ENCODE results near the gene EVI2B. TPM values are rescaled to one million over a fixed set of nuclear protein-coding genes. Genes with fewer than 3 reads are reported as not detected.
"Not testable (repeated sequence)": the region's sequence is repeated elsewhere in the genome, so short reads cannot be mapped to it uniquely, and the experiment has no call there.

Gene EVI2B
- polyA plus RNA-seq, 3 donors = 166 to 267 (median 262) TPM

- Histone ChIP-seq H3K36me3 (replicated peaks in 1 of 2; ENCODE audit: control insufficient read depth in 1 of 2, insufficient read depth in 2 of 2, low read length in 2 of 2) (peaks cover 6 to 41% of the 10 kb centered on the region in 2 donors), H2AFZ (ENCODE audit: insufficient read depth, low read depth, low read length, poor library complexity, severe bottlenecking) (no peak overlapping the region), H3K4me2 (replicated peaks; ENCODE audit: extremely low read depth, low read length, poor library complexity, severe bottlenecking) (no peak overlapping the region), H3K4me1 (ENCODE audit: control insufficient read depth in 1 of 2, insufficient read depth in 2 of 2, low read length in 2 of 2) (peaks cover 8 to 18% of the 10 kb centered on the region in 2 donors), H3K9ac (ENCODE audit: insufficient read depth, low read length, poor library complexity, severe bottlenecking) (no peak overlapping the region), H3K27ac (ENCODE audit: low read depth in 1 of 2, low read length in 2 of 2) (no peak overlapping the region), H4K20me1 (ENCODE audit: insufficient read depth, low read length) (no peaks in the 10 kb centered on the region), H3K9me3 (replicated peaks in 1 of 2; ENCODE audit: control insufficient read depth in 1 of 2, insufficient read depth in 1 of 2, low read length in 2 of 2) (no peaks in the 10 kb centered on the region), H3K27me3 (ENCODE audit: control insufficient read depth in 2 of 2, insufficient read depth in 2 of 2, low read length in 2 of 2) (no peaks in the 10 kb centered on the region), H3K79me2 (ENCODE audit: insufficient read depth, low read length) (peaks cover 3% of the 10 kb centered on the region), H3K4me3 (replicated peaks in 1 of 3; ENCODE audit: low read depth in 2 of 3, low read length in 3 of 3) (no peak overlapping the region)
- Mint-ChIP-seq H3K4me3 (no peak overlapping the region), H3K36me3 (peaks cover 38 to 45% of the 10 kb centered on the region in 2 donors), H3K27me3 (ENCODE audit: low read depth in 3 of 3) (no peaks in the 10 kb centered on the region), H3K4me1 (peaks cover 24% of the 10 kb centered on the region), H3K27ac (no peak overlapping the region), H3K9me3 (peaks cover 0 to 3% (median 0%) of the 10 kb centered on the region in 7 donors)
- no CpG with 5 or more reads among the region's 2 CpGs for WGBS (ENCODE audit: insufficient coverage)
- TF ChIP-seq CTCF (IDR thresholded peaks at IDR 0.05) = no peak
- no peak for DNase-seq
- intact Hi-C loops (cut with micrococcal nuclease) = no loop called here
Measured at GRCh38 chr17:31269036-31269577, 44.7 kb downstream of the EVI2B start.

- no peaks in the 10 kb centered on the region for H3K79me2 ChIP-seq (ENCODE audit: insufficient read depth, low read length)
- H3K9ac ChIP-seq (ENCODE audit: insufficient read depth, low read length, poor library complexity, severe bottlenecking) = no peak overlapping the region
- H3K4me3 Mint-ChIP-seq = no peak overlapping the region
- H3K9me3 Mint-ChIP-seq = no peaks in the 10 kb centered on the region
- no peak overlapping the region for H3K27ac ChIP-seq (ENCODE audit: low read depth in 1 of 2, low read length in 2 of 2)
- intact Hi-C loops (cut with micrococcal nuclease) = no loop called here
- H3K9me3 ChIP-seq (replicated peaks in 1 of 2; ENCODE audit: control insufficient read depth in 1 of 2, insufficient read depth in 1 of 2, low read length in 2 of 2) = no peaks in the 10 kb centered on the region
- no peak overlapping the region for H2AFZ ChIP-seq (ENCODE audit: insufficient read depth, low read depth, low read length, poor library complexity, severe bottlenecking)
- TF ChIP-seq CTCF (IDR thresholded peaks at IDR 0.05) = peak; percentile 66
- peak; percentile 12 to 24 (median 15) for DNase-seq
- H3K4me3 ChIP-seq (replicated peaks in 1 of 3; ENCODE audit: low read depth in 2 of 3, low read length in 3 of 3) = no peak overlapping the region
- H3K27ac Mint-ChIP-seq = no peak overlapping the region
- H3K4me1 ChIP-seq (ENCODE audit: control insufficient read depth in 1 of 2, insufficient read depth in 2 of 2, low read length in 2 of 2) = no peaks in the 10 kb centered on the region
- no peaks in the 10 kb centered on the region for H4K20me1 ChIP-seq (ENCODE audit: insufficient read depth, low read length)
- no peaks in the 10 kb centered on the region for H3K27me3 Mint-ChIP-seq (ENCODE audit: low read depth in 3 of 3)
- H3K4me1 Mint-ChIP-seq = peaks cover 8% of the 10 kb centered on the region
- H3K27me3 ChIP-seq (ENCODE audit: control insufficient read depth in 2 of 2, insufficient read depth in 2 of 2, low read length in 2 of 2) = no peaks in the 10 kb centered on the region
- H3K36me3 Mint-ChIP-seq = peaks cover 42 to 52% of the 10 kb centered on the region in 2 donors
- no peak overlapping the region for H3K4me2 ChIP-seq (replicated peaks; ENCODE audit: extremely low read depth, low read length, poor library complexity, severe bottlenecking)
- H3K36me3 ChIP-seq (replicated peaks in 1 of 2; ENCODE audit: control insufficient read depth in 1 of 2, insufficient read depth in 2 of 2, low read length in 2 of 2) = peaks cover 6 to 48% of the 10 kb centered on the region in 2 donors
- 45% methylated on average over 2 of the region's 2 CpGs for WGBS (ENCODE audit: insufficient coverage)
Measured at GRCh38 chr17:31266042-31266441, 47.8 kb downstream of the EVI2B start.

GRCh38 chr17:31262923-31263322, 50.9 kb downstream of the EVI2B start:
- H3K9ac ChIP-seq (ENCODE audit: insufficient read depth, low read length, poor library complexity, severe bottlenecking); H3K4me2 ChIP-seq (replicated peaks; ENCODE audit: extremely low read depth, low read length, poor library complexity, severe bottlenecking); H3K79me2 ChIP-seq (ENCODE audit: insufficient read depth, low read length); H3K27me3 Mint-ChIP-seq (ENCODE audit: low read depth in 3 of 3); DNase-seq; H3K4me1 Mint-ChIP-seq; H3K9me3 Mint-ChIP-seq; intact Hi-C loops (cut with micrococcal nuclease); H3K4me3 Mint-ChIP-seq; H4K20me1 ChIP-seq (ENCODE audit: insufficient read depth, low read length); H3K4me1 ChIP-seq (ENCODE audit: control insufficient read depth in 1 of 2, insufficient read depth in 2 of 2, low read length in 2 of 2); H3K27ac ChIP-seq (ENCODE audit: low read depth in 1 of 2, low read length in 2 of 2); H3K27me3 ChIP-seq (ENCODE audit: control insufficient read depth in 2 of 2, insufficient read depth in 2 of 2, low read length in 2 of 2); H3K4me3 ChIP-seq (replicated peaks in 1 of 3; ENCODE audit: low read depth in 2 of 3, low read length in 3 of 3); H2AFZ ChIP-seq (ENCODE audit: insufficient read depth, low read depth, low read length, poor library complexity, severe bottlenecking); H3K27ac Mint-ChIP-seq; H3K9me3 ChIP-seq (replicated peaks in 1 of 2; ENCODE audit: control insufficient read depth in 1 of 2, insufficient read depth in 1 of 2, low read length in 2 of 2): not testable (repeated sequence)
- peaks cover 10 to 45% of the 10 kb centered on the region in 2 donors for H3K36me3 ChIP-seq (replicated peaks in 1 of 2; ENCODE audit: control insufficient read depth in 1 of 2, insufficient read depth in 2 of 2, low read length in 2 of 2)
- no CpG with 5 or more reads among the region's 1 CpG for WGBS (ENCODE audit: insufficient coverage)
- peaks cover 37 to 50% of the 10 kb centered on the region in 2 donors for H3K36me3 Mint-ChIP-seq

Data from CD14-positive monocyte (primary cell).